ENCODE results near the gene ZMPSTE24.
"Not testable (repeated sequence)": the region's sequence is repeated elsewhere in the genome, so short reads cannot be mapped to it uniquely, and the experiment has no call there.

The ZMPSTE24 gene

DNA sequence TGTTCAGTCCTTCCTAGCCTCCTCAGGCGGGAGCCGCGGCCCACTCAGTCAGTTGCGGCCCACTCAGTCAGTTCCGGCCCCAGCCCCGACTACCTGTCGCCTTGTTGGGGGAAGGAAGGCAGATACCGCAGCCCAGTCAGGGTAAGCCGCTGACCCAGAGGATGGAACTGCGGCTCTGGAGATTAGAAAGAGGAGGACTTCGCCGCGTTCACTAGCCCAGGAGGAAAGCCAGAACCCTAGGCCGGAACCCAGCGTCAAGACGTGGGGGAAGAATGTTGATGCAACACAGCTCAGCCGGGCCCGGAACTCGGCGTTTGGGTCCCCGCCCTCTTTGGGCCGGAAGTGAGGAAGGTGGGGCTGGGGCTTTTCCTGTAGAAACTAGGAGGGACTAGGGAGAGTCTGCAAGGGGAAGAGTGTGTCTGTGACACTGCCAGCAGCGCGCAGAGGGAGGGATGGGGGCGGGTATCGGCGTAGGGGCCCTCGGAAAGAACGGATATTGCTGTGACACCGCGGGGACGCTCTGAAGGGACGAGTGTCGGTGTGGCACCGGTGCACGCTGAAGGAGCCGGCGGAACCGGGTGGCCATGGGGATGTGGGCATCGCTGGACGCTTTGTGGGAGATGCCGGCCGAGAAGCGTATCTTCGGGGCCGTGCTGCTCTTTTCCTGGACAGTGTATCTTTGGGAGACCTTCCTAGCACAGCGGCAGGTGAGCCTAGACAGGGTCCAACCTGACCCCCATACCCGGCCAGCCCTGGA lies at the start of gene ZMPSTE24:
Gene ZMPSTE24 (plus strand): TSS at position 549 of the 757 bp plus-strand sequence. CDS start 36 bp downstream, at position 585.
- peak; percentile 96 for DNase-seq

DNA sequence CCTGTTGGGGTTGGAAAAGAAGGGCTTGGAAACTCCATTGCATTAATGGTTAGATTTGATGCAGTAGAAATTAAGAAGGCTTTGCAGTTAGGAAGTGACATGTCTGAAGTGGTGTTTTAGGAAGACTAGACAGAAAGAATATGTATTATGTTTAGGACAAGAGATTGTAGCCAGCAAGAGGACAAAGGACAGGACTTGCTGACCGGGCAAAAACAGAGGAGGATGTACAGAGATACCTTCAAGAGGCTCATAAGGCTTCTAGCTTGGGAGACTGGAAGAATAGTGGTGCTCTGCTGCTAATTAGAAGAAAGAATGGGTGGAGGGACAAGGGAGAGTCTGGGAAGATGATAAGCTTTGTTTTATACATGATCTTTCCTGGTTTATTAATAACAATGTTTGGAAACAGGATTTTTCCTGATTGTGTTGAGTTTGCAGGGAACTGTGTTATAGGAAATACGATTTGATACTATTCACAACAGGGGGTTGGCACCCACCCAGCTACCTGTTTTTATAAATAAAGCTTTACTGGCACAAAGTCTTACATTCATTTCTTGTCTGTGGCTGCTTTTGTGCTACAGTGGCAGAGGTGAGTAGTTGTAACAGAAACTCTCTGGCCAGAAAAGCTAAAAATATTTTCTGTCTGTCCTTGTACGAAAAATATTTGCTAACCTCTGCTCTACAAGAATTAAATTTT lies 47.4 kb upstream of the ZMPSTE24 start:
- no peak for DNase-seq

DNA sequence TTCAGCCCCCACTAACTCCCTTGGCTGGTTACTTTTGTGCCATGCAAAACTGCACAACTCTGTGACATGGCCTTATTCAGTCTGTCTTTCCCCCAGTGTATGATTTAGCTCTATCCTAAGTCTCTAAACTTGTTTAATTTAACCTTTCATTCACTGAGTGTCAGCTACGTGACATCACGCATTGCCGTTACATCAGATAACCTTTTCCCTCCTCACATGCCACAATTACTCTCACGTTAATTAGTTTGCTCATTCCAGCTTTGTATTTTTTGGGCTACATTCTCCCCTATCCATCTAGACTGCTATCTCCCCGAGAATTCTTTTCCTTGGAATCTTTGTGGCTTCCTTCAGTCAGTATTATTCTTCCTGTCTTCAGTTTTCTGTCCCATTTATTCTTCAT lies 39.7 kb upstream of the ZMPSTE24 start:
- DNase-seq = no peak

DNA sequence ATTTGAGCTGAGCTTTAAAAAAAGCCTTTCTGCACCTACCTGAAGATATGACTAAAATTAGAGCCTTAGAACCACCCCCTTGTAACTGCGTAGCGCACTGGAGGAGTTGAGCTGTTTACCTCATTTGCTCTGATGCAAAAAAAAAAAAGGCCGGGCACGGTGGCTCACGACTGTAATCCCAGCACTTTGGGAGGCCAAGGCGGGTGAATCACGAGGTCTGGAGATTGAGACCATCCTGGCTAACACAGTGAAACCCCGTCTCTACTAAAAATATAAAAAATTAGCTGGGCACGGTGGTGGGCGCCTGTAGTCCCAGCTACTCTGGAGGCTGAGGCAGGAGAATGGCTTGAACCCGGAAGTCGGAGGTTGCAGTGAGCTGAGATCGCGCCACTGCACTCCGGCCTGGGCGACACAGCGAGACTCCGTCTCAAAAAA lies 36.5 kb upstream of the ZMPSTE24 start:
- DNase-seq = not testable (repeated sequence)

DNA sequence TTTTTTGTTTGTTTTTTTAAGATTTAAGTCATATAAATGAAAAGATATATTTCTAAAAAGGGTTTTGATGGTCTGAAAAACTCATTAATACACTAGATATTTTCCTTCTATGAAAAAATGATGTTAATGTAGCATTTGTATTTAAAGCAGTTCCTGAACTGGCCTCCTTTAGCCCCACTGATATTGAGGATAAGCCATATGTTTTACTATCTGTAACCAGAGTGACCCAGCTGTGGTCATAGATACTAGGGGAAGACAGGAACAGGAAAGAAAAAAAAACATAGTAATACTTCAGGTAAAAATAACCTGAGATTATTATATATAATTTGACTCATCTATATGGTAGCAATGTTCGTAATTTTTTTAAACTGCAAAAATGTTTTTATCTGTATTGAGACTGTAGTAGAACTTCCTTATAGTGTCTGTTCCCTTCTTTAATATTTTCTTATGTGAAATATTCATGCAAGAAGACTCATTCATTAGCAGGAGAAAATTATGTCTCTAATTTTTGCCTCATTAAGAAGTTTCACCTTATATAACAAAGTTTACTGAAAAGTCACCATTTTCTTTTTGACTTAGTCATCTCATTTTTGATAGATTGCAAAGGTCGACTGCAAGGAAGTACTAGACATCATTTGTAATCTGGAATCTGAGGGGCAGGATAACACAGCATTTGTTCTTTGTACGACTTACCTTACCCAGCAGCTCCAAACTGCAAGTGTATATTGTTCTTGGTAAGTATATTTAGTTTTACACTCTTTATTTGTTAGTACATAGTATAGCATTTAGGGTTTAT lies 35.9 kb upstream of the ZMPSTE24 start:
- no peak for DNase-seq

DNA sequence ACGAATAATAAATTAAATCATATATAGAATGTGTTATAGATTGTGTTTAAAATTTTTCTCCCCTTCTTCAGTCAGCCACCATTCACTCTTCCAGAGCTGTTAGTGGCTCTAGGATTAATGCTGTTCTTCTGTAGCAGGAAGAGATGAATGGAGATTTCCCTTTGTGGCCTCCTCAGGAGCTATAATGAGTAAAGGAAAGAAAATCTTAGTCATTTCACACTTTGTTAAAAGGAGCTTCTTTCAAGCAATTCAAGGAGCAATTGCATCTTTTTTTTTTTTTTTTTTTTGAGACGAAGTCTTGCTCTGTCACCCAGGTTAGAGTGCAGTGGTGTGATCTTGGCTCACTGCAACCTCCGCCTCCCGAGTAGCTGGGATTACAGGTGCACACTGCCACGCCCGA lies 34.0 kb upstream of the ZMPSTE24 start:
- no peak for DNase-seq

DNA sequence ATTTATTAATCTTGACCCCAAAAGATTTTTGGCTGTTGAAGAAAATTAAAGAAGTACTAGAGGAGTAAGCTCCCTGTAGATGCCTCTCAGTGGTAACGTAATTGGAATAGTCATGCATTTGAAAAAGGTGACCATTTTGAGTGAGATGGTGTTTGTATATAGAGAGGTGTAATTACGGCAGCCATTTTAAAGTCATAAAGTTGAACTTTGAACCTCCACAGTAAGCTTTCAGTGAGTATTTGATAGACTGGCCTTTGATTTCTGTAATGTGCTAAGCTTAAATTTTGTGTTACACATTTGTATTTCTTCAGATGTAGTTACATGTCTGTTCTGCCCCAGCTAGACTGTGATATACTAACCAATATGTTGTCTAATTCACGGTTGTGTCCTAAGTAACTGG lies 31.8 kb upstream of the ZMPSTE24 start:
- DNase-seq = no peak

DNA sequence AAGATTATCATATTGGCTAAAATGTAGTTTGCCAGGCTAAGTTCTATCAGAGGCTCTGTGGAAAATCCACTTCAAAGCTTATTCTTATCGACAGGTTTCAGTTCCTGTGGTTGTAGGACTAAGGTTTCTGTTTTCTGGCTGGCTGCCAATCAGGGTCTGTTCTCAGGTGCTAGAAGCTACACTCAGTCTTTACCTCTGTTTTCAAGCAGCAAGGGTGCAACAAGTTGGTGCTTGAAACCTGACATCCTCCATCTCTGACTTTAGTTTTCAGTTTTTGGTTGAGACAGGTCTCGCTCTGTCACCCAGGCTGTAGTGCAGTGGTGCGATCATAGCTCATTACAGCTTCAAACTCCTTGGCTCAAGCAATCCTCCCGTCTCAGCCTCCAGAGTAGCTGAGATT lies 25.6 kb upstream of the ZMPSTE24 start:
- no peak for DNase-seq

DNA sequence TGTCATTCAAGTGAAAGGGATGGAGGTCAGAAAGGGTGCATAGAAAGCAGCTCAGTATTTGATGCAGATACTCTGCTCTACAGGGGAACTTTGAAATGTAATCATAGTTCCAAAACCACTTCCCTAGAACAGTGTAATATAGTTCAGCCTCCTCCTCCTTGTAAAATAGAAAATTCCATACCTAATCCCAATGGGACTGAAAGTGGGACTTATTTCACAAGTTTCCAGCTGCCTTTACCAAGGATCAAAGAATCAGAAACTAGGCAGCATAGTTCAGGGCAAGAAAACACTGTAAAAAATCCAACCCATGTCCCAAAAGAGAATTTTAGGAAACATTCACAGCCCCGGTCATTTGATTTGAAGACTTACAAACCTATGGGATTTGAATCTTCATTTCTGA lies 18.4 kb upstream of the ZMPSTE24 start:
- no peak for DNase-seq

DNA sequence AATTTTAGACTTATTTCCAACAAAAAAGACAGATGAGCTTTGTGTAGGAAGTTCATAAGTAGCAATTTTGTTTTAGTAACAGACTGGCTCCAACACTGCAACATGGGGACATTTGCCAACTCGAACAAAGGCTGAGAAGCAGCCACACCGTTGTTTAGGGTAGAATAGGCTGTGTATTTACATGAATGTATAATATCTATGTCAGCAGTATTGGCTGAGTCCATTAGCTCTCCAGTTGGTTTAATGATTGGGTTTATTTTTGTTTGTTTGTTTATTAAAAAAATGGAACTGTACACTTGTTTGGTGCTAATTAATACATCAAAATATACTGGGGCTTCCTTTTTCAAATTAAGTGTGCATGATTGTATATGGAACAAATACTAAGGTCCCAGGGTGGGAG lies 17.6 kb upstream of the ZMPSTE24 start:
- DNase-seq = no peak

DNA sequence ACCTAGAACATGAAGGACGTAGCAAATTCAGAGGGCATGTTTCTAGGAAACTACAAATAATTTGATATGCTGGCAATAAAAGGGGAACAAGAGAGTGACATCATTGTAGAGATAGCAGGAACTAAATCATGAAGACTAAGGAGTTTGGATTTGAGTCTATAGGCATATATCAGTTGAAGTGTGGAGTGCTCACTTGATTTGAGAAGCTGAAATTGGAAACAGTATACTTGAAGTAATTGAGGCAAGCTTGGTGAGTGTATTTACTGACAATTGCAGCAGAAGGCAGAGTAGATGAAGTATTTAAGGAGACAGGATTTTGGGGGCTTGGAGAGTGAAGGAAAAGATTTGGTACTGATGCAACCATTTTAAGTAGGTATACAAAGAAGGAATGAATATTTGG lies 16.7 kb upstream of the ZMPSTE24 start:
- DNase-seq = no peak

DNA sequence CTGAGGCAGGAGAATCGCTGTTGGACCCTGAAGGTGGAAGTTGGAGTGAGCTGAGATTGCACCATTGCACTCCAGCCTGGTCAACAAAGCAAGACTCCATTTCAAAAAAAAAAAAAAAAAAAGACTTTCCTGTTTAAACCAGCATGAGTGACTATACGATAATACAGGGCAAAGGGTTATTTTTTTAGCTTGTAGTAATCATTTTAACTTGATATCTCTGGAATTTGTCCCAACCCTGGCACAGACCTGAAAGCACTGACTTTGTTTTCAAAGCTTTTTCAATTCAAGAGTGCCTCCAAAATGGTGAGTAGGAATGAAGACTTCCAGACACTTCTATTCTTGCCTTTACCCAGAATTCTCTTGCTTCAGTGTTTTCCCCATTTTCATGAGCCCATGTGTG lies 14.7 kb upstream of the ZMPSTE24 start:
- DNase-seq = no peak

DNA sequence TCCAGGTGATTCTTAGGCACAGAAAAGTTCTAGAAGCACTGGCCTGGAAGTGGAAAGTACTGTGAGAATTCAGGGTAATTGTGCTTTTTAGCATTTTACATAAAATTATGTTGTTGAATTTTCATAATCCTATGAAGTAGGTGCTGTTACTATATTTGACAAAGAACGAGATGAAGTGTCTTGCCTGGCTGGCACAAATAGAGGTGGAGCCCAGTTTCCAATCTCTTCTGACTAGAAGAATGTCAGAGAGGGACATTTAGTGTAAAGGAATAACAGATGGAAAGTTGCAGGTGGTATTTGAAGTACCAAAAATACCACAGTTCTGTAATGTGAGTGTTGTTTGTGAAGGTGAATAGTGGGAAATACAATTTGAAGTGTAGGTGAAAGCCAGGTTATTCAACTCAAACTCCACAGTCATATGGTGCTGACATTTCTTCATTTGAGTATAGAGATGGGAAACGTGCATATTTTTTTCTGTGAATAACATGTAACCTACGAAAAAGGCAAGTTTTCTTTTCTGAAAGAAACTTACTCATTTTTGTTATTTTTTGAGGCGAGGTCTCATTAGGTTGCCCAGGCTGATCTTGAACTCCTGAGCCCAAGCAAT lies 13.8 kb upstream of the ZMPSTE24 start:
- no peak for DNase-seq

DNA sequence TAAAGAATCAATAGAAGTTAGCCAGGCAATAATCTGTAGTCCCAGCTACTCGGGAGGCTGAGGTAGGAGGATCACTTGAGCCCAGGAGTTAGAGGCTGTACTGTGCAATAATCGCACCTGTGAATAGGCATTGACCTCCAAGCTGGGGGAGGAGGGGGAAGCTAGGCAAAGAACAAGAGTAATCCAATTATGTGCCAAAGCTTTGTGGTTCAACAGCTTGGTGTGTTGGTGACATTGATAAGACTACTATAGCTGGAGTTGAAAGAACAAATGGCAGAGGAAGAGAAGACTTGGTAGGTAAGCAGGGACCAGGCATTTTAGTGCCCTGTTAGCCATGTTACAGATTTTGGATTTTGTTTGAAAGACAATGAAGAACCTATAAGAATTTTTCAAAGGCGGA lies 12.3 kb upstream of the ZMPSTE24 start:
- no peak for DNase-seq

DNA sequence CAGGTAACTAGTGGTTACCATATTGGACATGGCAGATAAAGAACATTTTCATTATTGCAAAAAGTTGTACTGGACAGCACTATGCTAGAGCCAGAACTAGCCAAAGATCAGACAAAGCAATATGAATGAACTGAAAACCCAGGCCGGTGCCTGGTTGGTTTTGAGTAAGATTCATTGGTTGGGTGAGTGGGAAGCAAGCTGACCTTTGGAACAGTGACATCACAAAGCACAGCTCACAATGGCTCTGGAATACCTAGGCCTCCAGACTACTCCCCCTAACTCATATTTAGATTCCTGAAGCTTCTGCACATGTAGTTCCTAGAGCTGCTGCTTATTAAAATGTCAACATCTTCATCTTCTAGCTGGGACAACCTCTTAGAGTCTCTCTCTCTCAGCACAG lies 10.4 kb upstream of the ZMPSTE24 start, which contains the start of gene TMCO2:
Gene TMCO2 (plus strand): TSS at position 283 of the 400 bp plus-strand sequence. CDS start 57 bp downstream, at position 340.
- DNase-seq = no peak

DNA sequence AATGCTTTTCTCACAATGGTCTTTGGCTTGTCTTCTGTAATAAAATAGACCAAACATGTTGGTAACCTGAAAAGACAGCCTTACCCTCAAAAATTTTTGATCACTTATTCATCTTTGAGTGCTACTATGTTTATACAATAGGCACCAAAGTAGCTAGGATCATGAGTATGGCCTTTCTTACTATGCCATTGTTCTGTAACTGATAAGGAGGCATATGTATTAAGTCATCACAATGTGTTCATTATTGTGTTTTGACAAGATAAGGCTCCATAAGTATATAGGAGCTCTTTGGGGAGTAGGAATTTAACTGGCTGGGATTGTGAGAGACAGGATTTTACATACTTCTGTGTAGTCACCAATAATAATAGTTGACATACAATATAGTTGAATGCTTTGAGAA lies 9.6 kb upstream of the ZMPSTE24 start:
- no peak for DNase-seq

DNA sequence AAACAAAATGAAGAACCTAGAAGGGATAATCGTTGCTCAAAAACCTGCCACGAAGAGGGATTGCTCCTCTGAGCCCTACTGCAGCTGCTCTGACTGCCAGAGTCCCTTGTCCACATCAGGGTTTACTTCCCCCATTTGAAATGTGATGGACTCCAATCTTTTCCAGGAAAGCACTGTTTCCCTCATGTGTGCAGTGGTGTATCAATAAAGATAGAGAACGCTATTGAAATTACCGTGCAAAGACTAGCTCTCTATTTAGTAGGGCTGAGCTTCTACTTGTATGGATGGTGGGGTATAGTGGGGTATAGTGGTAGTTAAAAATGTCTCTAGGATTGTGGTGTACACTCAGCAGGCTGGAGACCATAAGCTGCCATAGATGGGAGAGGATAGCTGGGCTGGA lies 6.6 kb upstream of the ZMPSTE24 start:
- no peak for DNase-seq

DNA sequence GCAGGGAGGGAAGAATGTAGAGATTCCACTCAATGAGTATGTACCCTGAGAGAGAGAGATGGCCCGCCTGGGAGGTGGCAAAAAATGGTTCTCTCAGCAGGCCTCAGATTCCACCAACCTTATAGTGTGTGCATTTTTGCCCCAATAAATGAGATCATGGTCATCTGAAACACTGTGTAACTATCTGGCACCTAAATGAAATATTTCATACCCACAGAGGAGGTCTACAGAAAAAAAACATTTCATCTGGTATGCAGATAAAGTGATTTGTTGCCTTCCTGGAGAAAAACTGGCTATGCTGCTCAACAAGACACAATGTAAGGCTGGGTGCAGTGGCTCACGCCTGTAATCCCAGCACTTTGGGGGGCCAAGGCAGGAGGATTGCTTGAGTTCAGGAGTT lies 5.4 kb upstream of the ZMPSTE24 start:
- DNase-seq = no peak

DNA sequence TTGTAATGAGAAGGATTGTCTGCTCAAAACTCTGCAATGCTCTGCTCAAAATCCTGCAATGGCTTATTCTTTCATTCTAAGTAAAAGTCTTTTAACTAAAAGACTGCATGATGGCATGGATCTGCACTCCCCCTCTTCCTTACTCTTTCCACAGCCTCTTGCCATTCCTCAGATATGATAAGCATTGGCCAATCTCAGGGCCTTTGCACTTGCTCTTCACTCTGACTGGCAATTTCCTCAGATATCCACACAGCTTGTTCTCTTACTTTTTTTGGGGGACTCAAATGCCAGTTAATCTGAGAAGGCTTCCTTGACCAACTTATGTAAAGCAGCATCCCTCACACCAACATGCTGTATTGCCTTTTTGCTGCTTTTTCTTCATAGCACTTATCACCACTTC lies 2.8 kb upstream of the ZMPSTE24 start:
- no peak for DNase-seq

DNA sequence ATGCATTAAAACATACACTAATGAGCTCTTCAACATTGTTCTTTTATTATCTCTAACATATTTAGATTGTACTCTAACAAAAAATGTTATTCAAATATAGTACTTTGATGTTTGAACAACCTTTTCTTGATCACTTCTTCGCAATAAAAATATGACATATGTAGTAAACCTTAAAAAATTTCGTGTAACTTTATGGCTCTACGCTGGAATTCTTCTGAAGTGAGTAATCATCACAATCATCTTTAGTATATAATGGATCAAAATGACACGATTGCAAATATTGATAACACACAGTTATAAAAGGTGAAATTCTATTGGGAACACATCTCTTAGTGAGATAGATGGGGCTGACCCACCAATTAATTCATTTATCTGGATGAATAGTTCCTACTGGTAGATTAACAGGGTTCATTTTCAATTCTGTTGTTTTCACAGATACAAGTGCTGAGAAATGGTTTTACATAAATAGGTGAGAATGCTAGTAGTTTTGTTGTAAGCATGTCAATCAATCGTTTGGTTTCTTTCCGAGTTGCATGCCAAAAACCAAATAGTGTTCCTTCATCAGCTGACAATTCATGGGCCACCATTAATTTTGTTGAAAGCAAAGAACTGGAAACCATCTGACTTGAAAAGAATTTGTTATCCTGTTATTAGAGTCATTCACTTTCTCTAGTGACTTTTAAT lies 1.5 kb upstream of the ZMPSTE24 start:
- no peak for DNase-seq

DNA sequence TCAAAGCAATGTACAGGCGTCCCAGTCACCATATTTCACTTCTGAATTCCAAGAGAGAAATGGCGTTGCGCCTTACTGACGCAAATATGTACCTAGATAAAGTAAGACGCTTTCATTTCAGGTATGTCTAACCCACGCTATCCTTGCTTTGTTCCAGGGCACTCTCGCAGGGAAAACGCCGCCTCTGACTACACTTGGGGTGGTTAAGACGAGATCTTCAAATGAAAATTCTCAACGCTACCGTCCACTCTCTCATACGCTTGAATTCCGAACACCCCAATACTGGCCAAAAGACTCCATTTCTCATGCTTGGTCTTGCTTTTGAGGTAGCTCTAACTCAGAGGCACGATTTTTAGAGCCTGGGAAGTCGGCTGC lies 736 bp upstream of the ZMPSTE24 start:
- DNase-seq = peak; percentile 51

DNA sequence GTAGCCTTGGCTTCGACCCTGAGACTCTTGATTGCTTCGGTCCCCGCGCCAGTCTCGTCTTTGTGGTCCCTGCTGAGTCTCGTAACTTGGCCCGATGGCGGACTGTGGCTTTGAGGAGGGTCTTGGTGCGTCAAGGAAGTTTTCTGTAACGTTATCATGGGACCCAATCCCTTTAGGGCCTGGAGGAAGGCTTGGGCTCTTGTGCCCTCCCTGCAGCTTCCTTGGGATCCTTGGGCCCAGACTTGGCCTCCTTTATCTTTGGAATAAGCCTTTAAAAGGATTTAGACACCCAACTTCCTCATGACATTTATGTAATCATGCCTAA lies 371 bp downstream of the ZMPSTE24 start:
- DNase-seq = no peak

DNA sequence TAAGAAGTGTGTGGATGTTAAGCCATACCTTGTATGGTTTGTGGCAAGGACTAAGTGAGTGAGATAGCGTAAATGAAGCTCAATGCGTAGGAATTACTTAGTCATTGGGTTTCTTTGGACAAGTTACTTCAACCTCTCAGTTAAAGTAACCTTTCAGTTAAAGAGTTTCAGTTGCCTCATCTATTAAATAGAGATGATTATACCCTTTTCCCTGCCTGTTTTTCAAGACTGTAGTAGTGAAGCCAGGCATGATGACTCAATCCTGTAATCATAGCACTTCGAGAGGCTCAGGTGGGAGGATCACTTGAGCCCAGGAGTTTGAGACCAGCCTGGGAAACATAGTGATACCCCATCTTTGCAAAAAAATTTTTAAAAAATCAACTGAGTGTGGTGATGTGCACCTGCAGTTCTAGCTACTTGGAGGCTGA lies 6.3 kb downstream of the ZMPSTE24 start:
- no peak for DNase-seq

All from NCI-H146 (cell line).